ENCODE measurements around the gene CRACR2B.

DNA sequence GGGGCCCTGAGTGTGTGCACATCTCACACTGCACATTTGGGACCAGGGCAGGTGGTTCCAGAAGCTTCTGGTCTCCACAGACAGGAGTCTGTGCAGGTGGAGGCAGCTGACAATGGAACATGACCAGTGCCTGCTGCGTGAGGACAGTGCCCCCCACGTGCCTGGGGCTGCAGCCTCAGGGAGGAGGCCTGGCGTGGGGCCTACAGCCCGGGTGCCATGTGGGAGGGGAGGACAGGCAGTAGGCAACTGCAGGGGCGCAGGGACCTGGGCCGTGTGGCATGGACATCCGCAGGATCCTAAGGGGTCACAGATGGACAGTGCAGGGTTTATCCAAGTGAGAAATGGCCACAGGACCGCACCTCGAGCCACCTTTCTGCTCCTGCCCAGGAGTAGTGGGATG lies 43.8 kb downstream of the CRACR2B start:
- no peak for TF ChIP-seq POLR2A (IDR thresholded peaks at IDR 0.05; ENCODE audit: low read depth, low read length)
- no peak for TF ChIP-seq TAF1 (IDR thresholded peaks at IDR 0.05; ENCODE audit: borderline replicate concordance, low read depth, low read length)
- TF ChIP-seq POLR2AphosphoS5 (IDR thresholded peaks at IDR 0.05; ENCODE audit: low read depth, low read length) = no peak
